ENCODE results near the gene NAA40. TPM values are rescaled to one million over a fixed set of nuclear protein-coding genes. Genes with fewer than 3 reads are reported as not detected.
A peak's percentile ranks its signal among the peaks of the same experiment; 100 is the strongest.
"Not testable (repeated sequence)": the region's sequence is repeated elsewhere in the genome, so short reads cannot be mapped to it uniquely, and the experiment has no call there.

Gene NAA40
- total RNA-seq, 1 experiment from 2014 or later, result 44.9 TPM

DNA sequence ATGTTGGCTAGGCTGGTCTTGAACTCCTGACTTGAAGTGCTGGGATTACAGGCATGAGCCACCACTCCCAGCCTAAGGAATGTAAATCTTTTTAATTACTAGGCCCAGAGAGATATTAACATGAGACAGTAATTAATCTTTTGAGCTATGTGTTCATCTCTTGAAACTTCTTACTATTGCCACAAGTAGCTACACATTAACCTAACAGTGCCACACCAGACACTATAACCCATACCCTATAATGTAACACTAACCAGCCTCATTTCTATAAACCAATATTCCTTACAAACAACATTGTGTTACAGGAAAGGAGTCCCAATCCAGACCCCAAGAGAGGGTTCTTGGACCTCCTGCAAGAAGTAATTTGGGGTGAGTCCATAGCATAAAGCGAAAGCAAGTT is 27.6 kb downstream of the NAA40 start:
- TF ChIP-seq, protein P1, sequence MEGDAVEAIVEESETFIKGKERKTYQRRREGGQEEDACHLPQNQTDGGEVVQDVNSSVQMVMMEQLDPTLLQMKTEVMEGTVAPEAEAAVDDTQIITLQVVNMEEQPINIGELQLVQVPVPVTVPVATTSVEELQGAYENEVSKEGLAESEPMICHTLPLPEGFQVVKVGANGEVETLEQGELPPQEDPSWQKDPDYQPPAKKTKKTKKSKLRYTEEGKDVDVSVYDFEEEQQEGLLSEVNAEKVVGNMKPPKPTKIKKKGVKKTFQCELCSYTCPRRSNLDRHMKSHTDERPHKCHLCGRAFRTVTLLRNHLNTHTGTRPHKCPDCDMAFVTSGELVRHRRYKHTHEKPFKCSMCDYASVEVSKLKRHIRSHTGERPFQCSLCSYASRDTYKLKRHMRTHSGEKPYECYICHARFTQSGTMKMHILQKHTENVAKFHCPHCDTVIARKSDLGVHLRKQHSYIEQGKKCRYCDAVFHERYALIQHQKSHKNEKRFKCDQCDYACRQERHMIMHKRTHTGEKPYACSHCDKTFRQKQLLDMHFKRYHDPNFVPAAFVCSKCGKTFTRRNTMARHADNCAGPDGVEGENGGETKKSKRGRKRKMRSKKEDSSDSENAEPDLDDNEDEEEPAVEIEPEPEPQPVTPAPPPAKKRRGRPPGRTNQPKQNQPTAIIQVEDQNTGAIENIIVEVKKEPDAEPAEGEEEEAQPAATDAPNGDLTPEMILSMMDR (IDR thresholded peaks at IDR 0.05; ENCODE audit: unreplicated experiment), result no peak
- H3K4me1 Mint-ChIP-seq (ENCODE audit: low read depth, unreplicated experiment), result no peaks in the 10 kb centered on the region
- peaks cover 12% of the 10 kb centered on the region for H3K27me3 Mint-ChIP-seq (ENCODE audit: unreplicated experiment)
- H3K27ac Mint-ChIP-seq (ENCODE audit: unreplicated experiment), result no peak overlapping the region
- BruUV-seq (replicated peaks), result no TSS peak
- intact Hi-C loops (cut with micrococcal nuclease; ENCODE audit: unreplicated experiment), result no loop called here
- H3K9me3 Mint-ChIP-seq (ENCODE audit: low read depth, unreplicated experiment), result no peaks in the 10 kb centered on the region
- CTCF ChIA-PET, result no interaction called here
- H3K4me3 Mint-ChIP-seq (ENCODE audit: low read depth, unreplicated experiment), result no peak overlapping the region
- no peak for DNase-seq
- peaks cover 15% of the 10 kb centered on the region for H3K36me3 Mint-ChIP-seq (ENCODE audit: insufficient read depth, unreplicated experiment)

GRCh38 chr11:63969461-63969860 is 30.7 kb downstream of the NAA40 start:
- H3K36me3 Mint-ChIP-seq (ENCODE audit: insufficient read depth, unreplicated experiment), result peaks cover 17% of the 10 kb centered on the region
- no peak for DNase-seq
- BruUV-seq (replicated peaks), result no TSS peak
- H3K4me3 Mint-ChIP-seq (ENCODE audit: low read depth, unreplicated experiment), result no peak overlapping the region
- TF ChIP-seq, protein P1 (IDR thresholded peaks at IDR 0.05; ENCODE audit: unreplicated experiment), result no peak
- intact Hi-C loops (cut with micrococcal nuclease; ENCODE audit: unreplicated experiment), result no loop called here
- no peak overlapping the region for H3K27ac Mint-ChIP-seq (ENCODE audit: unreplicated experiment)
- no peaks in the 10 kb centered on the region for H3K4me1 Mint-ChIP-seq (ENCODE audit: low read depth, unreplicated experiment)
- H3K9me3 Mint-ChIP-seq (ENCODE audit: low read depth, unreplicated experiment), result peaks cover 4% of the 10 kb centered on the region
- CTCF ChIA-PET, result no interaction called here
- H3K27me3 Mint-ChIP-seq (ENCODE audit: unreplicated experiment), result peaks cover 12% of the 10 kb centered on the region

DNA sequence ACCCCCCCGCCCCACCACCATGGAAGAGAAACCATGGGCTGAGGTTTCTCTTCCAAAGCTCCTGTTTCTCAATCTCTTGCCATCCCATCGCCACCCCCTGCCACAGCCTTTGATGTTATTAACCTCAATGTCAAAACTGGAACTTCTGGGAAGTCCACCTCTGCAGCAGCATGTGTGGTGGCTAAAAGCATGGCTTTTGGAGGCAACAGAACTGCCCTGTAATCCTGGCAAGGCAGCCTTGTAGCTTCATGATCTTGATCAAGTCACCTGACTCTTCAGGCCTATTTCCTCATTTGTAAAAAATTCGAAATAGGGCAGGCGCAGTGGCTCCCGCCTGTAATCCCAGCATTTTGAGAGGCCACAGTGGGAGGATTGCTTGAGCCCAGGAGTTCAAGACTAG is 32.1 kb downstream of the NAA40 start:
- H3K27ac Mint-ChIP-seq (ENCODE audit: unreplicated experiment), result no peak overlapping the region
- no peak for DNase-seq
- H3K27me3 Mint-ChIP-seq (ENCODE audit: unreplicated experiment), result peaks cover 12% of the 10 kb centered on the region
- TF ChIP-seq, protein P1 (IDR thresholded peaks at IDR 0.05; ENCODE audit: unreplicated experiment), result no peak
- BruUV-seq (replicated peaks), result no TSS peak
- intact Hi-C loops (cut with micrococcal nuclease; ENCODE audit: unreplicated experiment), result no loop called here
- H3K4me1 Mint-ChIP-seq (ENCODE audit: low read depth, unreplicated experiment), result peaks cover 4% of the 10 kb centered on the region
- H3K4me3 Mint-ChIP-seq (ENCODE audit: low read depth, unreplicated experiment), result no peak overlapping the region
- H3K9me3 Mint-ChIP-seq (ENCODE audit: low read depth, unreplicated experiment), result peaks cover 4% of the 10 kb centered on the region
- H3K36me3 Mint-ChIP-seq (ENCODE audit: insufficient read depth, unreplicated experiment), result peaks cover 32% of the 10 kb centered on the region
- CTCF ChIA-PET, result no interaction called here

GRCh38 chr11:63973912-63974258 is 35.1 kb downstream of the NAA40 start:
- CTCF ChIA-PET, result interaction anchor here (1.0 kb wide), 1 partner anchor 28 kb away, joined by 5 read pairs; no protein-coding TSS in a partner anchor
- Mint-ChIP-seq H3K27me3 (ENCODE audit: unreplicated experiment) (peaks cover 12% of the 10 kb centered on the region), H3K27ac (ENCODE audit: unreplicated experiment) (peak overlapping the region; percentile 66), H3K4me1 (ENCODE audit: low read depth, unreplicated experiment) (peaks cover 14% of the 10 kb centered on the region), H3K36me3 (ENCODE audit: insufficient read depth, unreplicated experiment) (peaks cover 35% of the 10 kb centered on the region), H3K4me3 (ENCODE audit: low read depth, unreplicated experiment) (peak overlapping the region; percentile 99)
- intact Hi-C loops (cut with micrococcal nuclease; ENCODE audit: unreplicated experiment); DNase-seq; H3K9me3 Mint-ChIP-seq (ENCODE audit: low read depth, unreplicated experiment); BruUV-seq (replicated peaks): not testable (repeated sequence)

- H3K4me3 Mint-ChIP-seq (ENCODE audit: low read depth, unreplicated experiment), result peak within 1 kb of the TSS; percentile 99
- H3K9me3 Mint-ChIP-seq (ENCODE audit: low read depth, unreplicated experiment), result peaks cover 4% of the 10 kb centered on the region
- peaks cover 7% of the 10 kb centered on the region for H3K27me3 Mint-ChIP-seq (ENCODE audit: unreplicated experiment)
- CTCF ChIA-PET, result interaction anchor here (0.7 to 1.0 kb wide), 3 partner anchors 29 to 137 kb away, joined by 3 to 5 read pairs (median 3); no protein-coding TSS in a partner anchor
- peak; percentile 96 for DNase-seq
- peaks cover 37% of the 10 kb centered on the region for H3K36me3 Mint-ChIP-seq (ENCODE audit: insufficient read depth, unreplicated experiment)
- peaks cover 14% of the 10 kb centered on the region for H3K4me1 Mint-ChIP-seq (ENCODE audit: low read depth, unreplicated experiment)
- TF ChIP-seq, protein P1 (IDR thresholded peaks at IDR 0.05; ENCODE audit: unreplicated experiment), result no peak
- TSS peak; percentile 90 for BruUV-seq (replicated peaks)
- intact Hi-C loops (cut with micrococcal nuclease; ENCODE audit: unreplicated experiment), result no loop called here
- H3K27ac Mint-ChIP-seq (ENCODE audit: unreplicated experiment), result peak within 1 kb of the TSS; percentile 66
These were observed 35.7 kb downstream of the NAA40 start, which contains the start of gene COX8A for GRCh38 chr11:63974259-63975143. Gene COX8A (plus strand): TSS chr11:63974620. CDS start chr11:63974681, 61 bp downstream.

All from Calu3 (cell line).